ENCODE measurements around the gene CDH4.

GRCh38 chr20:61408951-61409740, 157.1 kb downstream of the CDH4 start:
- TF ChIP-seq CTCF (conservative IDR thresholded peaks at IDR 0.05): no peak
- no peak for TF ChIP-seq EZH2 (IDR thresholded peaks at IDR 0.05; ENCODE audit: low read depth)
